Inferior parietal cortex (tissue), 1 donor: Measurements from ENCODE around the gene GLO1.
A peak's percentile ranks its signal among the peaks of the same experiment; 100 is the strongest.
"Not testable (repeated sequence)": the region's sequence is repeated elsewhere in the genome, so short reads cannot be mapped to it uniquely, and the experiment has no call there.

ENCODE experiments used
- DNase-seq: peaks from one replicate; pipeline ENCODE4 v3.0.0-alpha.2; 2016; ENCODE audit errors: extremely low spot score

Gene GLO1

DNA sequence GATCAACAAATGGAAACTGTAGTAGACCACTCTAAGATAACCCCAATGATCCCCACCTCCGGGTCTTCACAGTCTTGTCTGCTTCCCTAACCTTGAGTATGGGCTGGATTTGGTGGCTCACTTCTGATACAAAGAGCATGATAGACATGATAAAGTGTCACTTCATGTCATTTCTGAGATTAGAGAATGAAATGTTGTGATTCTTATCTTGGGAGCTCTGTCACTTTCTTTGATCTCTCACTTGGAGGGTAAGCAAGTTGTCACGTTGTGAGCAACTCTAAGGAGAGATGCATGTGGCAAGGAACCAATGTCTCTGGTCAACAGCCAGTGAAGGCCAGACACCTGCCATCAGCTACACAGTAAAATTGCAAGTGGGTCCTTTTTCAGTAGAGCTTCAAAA lies 3.0 kb upstream of the GLO1 start:
- no peak for DNase-seq

DNA sequence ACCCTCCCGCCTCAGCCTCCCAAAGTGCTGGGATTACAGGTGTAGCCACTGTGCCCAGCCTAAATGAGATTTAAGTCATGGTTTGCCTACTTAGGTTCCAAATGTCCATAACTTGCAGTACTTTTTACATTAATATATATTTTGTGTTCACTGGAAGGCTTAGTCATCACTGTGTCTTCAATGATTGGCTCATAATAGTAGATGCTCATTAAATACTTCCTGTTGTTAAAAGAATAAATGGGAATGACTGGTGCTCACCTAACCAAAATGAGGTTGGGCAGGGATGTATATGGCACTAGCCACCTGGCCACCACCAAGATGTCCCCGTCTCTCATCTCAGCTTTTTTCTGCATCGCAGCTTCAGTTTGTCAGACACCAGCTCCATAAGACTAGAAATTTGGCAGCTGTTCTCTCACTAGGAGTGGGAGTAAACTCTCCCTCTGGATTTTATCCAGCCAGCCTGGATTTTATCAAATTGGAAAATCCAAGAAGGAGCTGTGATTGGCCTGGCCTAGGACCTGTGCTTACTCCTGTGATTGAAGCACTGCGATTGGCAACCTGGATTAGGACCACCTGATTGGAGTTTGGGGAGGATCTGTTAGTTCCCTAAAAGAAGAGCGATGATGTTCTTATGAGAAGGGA lies 1.1 kb upstream of the GLO1 start:
- DNase-seq, result no peak

DNA sequence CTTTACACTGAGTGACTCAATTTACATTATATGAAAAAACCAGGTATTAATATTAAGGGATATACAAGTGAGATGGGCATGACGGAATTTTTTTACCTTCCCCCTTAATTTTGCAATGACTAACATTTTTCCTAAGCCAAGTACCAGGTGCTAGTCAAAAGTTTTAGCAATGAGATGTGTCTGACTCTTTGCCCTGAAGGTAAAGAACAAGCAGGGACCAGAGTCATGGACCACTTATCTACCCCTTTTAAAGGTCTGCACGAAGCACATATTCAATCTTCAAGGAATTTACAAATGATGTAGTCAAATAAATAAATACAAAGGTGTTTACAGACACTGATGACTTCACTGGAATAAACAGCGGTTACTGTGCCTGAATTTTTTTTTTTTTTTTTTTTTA lies 1.4 kb downstream of the GLO1 start:
- no peak for DNase-seq

DNA sequence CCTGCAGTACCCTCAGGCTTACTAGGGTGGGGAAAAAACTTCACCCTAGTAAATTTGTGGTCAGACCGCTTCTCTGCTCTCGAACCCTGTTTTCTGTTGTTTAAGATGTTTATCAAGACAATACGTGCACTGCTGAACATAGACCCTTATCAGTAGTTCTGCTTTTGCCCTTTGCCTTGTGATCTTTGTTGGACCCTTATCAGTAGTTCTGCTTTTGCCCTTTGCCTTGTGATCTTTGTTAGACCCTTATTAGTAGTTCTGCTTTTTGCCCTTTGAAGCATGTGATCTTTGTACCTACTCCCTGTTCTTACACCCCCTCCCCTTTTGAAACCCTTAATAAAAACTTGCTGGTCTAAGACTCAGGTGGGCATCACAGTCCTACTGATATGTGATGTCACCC lies 3.2 kb downstream of the GLO1 start:
- DNase-seq, result not testable (repeated sequence)

DNA sequence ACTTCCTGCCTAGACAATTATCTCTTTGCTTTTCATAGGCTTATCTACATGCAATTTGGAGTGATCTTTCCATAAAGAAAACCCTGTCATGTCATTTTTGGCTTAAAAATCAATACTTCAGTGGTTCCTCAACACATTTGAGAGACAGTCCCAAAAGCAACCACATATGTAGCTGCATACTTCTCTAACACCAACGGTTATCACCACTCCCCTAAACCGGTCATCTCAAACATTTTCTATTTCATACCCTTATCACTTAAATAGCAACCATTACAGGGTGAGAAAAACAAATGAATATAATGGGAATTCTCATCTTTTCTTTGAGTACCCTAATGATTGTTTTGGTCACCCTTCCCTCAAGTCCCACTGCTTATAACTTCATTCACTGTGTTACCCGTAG lies 5.1 kb downstream of the GLO1 start:
- no peak for DNase-seq

DNA sequence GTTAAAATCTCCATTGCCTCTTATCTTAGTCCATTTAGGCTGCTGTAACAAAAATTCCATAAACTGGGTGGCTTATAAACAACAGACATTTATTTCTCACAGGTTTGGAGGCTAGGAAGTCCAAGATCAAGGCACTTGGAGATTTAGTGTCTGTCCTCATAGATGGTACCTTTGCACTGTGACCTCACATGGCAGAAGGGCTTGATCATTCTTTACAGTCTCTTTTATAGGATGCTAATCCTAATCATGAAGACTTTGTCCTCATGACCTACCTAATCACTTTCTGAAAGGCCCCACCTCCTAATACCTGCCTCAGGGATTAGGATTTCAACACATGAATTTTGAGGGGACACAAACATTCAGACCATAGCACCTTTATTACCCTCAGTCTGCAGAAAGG lies 6.6 kb downstream of the GLO1 start:
- DNase-seq, result no peak

DNA sequence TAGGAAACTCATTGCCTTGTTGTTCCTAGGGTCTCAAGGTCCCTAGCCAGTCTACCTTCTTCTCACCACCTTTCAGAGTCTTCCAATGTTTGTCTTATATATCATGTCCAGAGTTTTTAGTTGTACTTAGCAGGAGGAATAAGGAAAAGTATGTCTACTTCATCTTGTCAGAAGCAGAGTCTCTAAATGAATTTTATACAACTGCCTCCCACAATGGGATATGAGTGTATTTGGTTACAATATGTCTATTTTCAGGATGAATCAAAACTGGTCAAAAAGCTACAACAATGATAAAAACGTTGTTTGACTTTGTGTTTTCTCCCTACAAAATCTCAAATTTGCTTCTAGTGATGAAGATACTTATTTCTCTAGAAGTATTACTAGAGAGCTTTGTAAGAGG lies 7.0 kb downstream of the GLO1 start:
- no peak for DNase-seq

DNA sequence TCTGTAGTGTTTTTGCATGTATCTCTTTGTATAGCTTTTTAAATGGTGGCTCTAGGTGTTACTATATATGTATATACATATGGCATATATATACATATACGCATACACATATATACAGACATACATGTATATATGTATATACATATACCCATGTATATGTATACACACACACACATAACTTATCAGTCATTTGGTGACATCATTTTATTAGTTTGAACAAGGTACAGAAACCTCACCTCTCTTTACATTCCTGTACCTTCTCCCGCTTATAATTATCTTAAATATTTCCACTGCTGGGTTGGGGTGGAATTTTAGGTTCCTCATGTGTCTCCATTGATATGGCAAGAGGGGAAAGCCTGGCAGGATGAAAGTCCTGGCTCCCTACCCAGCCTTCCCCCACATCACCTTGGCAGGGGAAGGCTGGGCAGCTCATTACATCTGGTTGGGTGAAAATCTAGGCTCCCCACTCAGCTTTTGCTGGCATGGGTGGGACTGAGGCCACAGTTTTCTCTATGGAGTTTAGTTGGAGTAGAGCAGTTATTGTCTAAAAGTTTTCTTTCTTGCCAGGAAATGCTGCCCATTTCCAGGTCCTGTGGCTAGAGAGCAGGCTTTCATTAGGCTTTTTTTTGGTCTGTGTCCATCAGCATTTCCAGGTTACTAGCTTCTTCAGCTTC lies 7.6 kb downstream of the GLO1 start:
- DNase-seq, result no peak

DNA sequence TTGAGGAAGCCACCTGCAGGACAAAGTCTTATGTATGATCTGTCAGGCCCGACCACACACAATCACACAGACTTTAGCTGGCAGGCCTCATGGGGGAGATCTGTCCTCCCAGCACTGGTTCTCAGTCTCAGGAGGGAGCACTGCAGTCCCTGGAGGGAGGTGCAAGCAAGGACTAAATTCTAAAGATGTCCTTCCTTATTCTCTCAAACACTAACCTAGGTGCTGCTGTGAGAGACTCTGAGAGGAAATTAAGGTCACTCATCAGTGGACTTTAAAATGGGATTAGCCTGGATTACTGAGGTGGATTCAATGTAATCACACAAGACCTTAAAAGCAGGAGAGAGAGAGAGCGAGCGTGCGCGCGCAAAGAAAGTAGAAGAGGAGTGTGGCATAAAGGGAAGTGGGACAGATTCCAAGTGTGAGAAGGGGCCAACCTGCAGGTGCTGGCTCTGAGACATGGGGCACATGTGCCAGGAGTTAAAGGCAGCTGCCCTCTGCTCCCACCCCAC lies 14.3 kb downstream of the GLO1 start:
- no peak for DNase-seq

DNA sequence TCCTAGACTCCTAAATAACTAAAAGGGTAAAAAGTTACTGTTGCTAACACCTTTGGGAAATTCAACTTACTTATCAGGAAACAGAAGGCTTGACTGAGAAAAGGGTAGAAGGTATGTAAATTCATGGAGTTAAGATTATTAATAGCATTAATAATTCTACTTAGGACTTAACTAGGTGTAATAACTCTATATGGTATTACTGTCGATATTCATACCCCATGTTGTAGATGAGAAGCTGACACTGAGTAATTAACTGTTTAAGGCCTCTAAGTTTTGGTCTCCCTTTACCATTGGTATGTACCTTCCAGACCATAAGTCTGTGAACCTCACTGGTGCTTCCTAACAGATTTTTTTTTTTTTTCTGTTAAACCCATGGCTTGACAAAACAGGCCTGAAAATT lies 15.4 kb downstream of the GLO1 start:
- DNase-seq, result no peak

DNA sequence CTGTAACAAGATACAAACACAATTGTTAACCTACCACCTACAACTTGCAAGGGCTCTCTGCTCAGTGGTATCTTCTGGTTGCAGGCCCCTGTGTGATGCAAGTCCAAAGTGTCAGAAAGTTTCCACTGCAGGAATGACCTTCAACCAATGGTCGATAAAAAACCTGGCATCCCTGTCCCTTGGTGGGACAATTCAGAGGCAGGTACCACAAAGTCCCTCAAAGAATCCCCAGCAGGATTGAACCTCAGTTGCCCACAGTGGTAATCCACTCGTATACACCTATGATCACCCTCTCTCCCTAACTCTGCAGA lies 15.9 kb downstream of the GLO1 start:
- DNase-seq, result no peak

DNA sequence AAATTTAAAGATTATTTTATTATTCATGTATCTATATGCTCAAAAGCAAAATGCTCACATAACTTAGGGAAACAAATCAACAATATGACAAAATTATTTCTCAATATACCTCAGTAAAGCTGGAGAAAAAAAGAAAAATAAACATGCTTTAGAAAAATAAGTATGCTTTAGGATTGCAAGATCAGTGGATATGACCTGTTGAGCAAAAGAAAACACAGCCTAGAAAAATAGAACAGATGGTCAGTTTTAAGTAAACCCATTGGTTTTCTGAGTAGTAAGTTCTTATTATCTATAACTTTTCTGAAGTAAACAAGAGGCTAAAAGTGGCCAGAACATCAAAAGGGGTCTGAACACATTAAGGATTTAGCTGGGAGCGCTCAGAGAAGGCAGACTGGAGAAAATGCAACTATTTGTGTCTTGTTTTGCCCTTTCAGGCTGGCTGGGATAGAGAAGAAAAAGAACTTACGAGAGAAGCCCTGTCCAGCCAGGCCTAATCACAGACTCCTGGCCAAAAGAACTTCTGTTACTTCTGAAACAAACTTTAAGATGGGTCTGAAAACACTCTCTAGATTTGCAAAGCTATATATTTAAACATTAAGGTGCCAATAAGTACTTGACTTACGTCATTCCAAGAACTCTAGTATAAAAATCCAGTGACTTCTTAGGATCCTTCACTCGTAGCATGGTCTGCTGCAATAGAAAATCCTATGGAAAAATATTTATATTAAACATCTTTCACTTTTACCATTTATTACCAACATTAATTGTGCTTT lies 16.5 kb downstream of the GLO1 start:
- DNase-seq, result no peak

DNA sequence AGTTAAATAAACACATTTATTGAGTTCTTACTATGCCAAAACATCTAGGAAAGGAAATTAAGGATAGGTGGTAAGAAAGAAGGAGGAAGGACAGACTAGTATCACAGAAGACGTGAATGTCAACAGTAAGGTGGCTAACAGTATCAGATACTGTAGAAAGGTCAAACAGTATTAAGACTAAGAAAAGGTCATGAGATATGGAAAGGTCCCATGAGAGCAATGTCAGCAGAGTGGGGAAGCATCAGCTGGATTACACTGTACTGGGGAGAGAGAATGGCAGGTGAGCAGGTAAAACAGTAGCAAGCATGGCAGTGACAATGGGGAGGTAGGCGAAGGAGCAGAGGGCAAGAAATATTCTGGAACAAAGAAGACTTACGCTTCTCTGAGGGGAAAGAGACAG lies 18.0 kb downstream of the GLO1 start:
- no peak for DNase-seq

DNA sequence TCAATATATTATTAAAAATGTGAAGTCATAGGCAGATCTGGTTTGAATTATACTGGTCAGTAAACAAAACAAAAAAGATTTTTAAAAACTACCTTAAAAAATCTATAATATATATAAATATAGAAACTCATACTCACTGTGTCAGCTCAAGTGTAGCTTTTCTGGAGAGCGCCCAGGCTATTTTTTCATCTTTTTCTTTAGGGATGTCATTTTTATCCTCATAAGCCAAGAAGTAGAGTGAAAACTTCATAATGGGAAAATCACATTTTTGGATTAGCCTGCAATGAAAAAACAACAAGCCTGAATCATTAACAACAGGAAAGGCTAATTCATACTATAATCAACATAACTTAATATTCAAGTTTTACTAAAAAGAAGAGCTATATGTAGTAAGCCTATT lies 18.7 kb downstream of the GLO1 start:
- no peak for DNase-seq

DNA sequence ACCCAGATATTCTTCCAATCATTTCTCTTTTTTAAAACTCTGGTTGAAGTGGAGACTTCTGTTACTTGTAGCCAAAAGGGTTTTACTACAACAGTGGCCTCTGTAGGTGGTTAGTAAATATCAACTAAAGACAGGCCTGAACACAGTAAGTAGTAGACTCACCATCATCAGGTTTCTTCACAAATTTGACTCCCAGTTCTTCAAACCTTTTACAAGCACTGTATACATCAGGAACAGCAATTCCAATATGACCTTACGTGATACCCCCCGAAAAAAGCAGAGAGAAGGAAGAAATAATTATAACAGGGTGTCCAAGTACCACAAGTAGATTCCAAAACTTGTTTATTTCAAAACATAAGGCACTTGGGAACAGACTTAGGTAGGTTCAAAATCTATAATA lies 21.1 kb downstream of the GLO1 start:
- no peak for DNase-seq

DNA sequence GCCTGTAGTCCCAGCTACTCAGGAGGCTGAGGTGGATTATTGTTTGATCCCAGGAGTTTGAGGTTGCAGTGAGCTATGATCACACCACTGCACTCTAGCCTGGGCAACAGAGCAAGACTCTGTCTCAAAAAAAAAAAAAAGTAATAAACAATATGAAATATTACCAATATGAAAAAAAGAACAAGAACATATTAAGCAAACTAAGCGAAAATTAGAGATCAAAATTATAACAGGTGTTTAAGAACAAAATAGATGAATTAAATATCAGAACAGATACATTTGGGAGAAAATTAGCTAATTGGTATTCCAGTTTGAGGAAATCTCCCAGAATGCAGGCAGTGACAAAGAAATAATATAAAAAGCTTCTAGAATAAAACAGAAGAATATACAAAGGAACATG lies 23.3 kb downstream of the GLO1 start:
- no peak for DNase-seq

DNA sequence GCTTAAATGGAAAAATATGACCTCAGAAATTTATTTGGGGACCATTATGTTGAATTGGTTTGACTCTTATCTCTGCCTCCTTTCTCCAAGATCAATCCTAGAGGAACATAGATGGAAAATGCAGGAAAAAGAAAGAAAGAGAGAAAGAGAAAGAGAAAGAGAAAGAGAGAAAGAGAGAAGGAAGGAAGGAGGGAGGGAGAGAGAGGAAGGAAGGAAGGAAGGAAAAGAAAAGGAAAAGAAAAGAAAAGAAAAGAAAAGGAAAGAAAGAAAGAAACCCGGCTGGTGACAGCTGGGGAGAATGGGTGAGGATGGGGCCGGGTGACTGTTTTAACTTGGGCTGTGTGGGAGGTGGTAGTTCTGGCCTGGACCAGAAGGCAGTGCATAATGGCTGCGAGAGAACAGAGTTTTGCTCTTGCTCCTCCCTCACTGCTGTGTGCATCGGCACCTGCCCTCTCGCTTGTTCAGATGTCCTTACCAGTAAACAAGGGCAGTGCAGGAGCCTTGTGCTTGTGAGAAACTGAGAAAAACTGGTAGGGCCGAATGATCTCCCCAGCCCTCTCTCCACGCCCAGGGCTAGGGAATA lies 24.7 kb downstream of the GLO1 start:
- no peak for DNase-seq

DNA sequence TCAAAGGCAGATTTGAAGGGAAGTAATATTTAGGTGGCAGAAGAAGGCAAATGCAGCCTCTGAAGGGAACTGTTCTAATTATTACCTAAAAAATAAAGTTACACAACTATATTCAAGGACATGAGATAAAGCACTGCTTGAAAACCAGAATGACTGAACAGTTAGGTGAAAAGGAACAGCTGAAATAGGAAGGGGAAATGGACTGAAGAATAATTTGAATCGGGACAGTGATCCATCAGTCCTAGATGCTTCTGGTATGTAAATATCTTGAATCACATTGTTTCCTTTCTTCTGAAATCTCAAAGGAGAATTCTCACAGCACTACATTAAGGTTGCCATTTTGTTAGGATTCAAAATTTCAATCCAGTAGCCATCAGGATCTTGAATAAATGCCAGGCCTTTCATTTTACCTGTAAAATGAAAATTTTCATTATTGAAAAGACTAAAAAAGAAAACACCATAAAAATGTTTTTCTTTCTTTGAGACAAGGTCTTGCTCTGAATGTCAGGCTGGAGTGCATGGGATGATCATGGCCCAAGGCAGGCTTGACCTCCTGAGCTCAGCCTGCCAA lies 25.9 kb downstream of the GLO1 start:
- DNase-seq, result no peak

DNA sequence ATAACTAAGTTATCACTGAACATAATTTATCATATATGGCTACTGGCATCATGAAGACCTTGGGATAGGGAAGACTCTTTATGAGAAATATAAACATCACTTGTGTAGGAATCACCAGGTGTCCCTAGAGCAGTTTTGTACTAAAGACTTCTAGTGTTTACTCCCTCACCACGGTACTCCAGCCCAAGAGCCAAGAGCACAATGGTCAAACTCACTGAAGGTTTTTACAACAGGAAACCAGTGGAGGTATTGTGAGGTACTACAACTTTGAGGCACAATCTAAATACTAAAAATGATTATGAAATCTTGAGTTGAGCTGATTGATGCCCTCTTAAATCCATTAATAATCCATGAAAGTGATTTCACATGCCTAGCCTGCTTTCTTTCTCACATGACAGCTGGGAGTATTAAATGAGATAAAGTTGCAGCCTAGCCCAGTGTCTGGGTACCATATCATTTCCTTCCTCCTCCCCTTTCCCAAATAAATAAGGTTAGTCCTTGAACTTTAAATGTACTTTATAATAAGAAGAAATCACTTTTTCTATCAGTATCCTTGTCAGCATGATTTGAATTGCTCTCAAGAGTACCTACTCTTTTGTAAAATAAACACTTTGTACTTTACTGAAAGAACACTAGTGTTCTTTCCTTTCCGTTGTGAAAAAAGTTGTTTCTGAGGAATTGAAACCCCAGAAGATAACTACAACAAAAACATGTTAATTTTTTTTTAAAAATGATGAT lies 26.5 kb downstream of the GLO1 start:
- DNase-seq, result no peak

DNA sequence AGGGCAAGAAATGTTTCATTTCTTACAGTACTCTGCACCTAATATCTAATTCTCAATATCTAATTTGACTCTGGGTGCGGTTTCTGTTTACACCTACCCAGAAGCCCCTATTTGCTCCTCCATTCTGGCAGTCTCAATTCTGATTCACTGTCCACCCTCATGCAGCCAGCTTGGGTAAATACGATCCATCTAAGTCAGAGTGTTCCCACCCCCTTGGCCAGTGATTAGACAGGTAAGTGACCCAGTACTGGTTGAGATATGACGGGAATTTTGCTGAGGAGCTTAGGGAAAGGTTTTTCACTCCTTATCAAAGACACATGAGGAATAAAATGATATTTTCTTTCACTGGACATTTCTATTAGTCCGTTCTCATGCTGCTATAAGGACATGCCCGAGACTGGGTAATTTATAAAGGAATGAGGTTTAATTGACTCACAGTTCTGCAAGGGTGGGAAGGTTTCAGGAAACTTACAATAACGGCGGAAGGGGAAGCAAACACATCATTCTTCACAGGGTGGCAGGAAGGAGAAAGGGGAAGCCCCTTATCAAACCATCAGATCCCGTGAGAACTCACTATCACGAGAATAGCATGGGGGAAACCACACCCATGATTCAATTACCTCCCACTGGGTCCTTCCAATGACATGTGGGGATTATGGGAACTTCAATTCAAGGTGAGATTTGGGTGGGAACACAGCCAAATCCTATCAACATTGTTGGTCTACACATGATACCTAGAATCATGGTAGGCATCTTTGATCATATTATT lies 29.4 kb downstream of the GLO1 start:
- no peak for DNase-seq

DNA sequence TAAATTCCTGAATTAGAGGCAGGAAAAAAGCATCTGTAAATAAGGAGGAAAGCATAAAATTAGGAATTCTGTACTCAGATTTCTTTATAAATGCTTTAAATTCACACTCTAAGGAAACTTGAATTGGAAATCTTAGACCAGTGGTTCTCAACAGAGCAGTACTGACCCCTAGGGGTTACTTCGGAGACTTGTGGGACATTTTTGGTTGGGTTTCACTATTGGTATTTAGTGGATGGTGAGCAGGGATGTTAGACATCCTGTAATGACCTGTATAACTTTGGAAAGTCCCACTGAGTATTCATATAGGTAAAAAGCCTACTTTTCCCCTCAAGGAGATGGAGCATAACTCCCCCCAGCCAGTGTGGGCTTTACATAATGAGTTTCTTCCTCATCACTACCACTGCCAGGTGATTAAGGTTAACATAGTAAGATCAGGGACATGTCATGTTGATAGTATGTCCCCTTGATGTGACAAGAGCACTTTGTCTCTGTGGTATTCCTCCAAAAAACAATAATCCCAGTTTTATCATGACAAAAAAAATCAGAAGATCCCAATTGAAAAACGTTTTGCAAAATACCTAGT lies 31.0 kb downstream of the GLO1 start:
- peak; percentile 73 for DNase-seq
